GM12865 (cell line): ENCODE measurements around the gene SIT1.

Experiments used
- DNase-seq: peaks from one replicate; pipeline ENCODE4 v3.0.0; 2010; ENCODE audit warnings: low read depth
- H3K4me3 ChIP-seq: 2 replicates; pipeline ENCODE4 v1.5.1; 2011; ENCODE audit warnings: mild to moderate bottlenecking, low read depth, low read length, control low read depth
- TF ChIP-seq, protein P1 (sequence below): IDR thresholded peaks from 2 replicates; pipeline ENCODE4 v1.5.1; 2011; ENCODE audit warnings: low read length, control low read depth, low read depth, inconsistent platforms; ENCODE audit not compliant: insufficient read depth; ENCODE audit errors: missing control alignments

SIT1 gene

DNA sequence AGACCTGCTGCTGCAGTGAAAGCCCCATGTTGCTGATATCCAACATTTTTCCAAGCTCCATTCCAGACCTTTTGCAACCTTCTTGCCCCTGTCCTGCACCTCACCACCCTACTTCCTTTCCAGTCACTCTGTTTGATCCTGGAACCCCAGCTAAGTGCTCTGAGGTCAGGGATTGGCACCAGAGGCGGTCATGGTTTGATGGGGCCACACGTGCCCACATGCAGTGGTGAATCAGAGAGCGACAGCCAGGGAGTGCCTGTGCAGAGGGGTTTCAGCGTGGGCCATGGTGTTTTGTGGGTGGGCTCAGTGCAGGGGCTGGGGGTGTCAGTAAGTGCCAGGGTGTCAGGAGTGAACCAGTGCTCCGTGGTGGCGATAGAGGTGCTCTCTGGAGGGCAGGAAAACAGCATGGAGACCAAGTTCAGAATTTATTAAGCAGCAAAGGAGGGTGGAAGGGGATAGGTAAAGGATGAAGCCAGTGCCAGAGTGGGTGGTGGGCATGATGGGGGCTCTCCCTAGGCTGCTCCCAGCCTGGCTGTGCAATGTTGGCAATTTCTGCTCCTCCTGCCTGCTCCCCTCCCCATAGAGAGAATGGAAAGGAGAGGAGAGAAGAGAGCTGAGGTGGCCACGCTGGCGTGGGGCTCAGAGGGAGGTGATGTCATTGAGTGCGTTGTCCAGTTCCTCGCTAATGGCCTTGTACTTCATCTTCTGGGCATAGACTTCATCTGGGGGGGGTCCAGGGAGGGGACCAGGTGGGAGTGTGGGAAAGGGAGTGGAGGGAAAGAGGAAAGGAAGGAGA lies 32.0 kb upstream of the SIT1 start:
- no peak for DNase-seq
- no peak overlapping the region for H3K4me3 ChIP-seq
- TF ChIP-seq, protein P1, sequence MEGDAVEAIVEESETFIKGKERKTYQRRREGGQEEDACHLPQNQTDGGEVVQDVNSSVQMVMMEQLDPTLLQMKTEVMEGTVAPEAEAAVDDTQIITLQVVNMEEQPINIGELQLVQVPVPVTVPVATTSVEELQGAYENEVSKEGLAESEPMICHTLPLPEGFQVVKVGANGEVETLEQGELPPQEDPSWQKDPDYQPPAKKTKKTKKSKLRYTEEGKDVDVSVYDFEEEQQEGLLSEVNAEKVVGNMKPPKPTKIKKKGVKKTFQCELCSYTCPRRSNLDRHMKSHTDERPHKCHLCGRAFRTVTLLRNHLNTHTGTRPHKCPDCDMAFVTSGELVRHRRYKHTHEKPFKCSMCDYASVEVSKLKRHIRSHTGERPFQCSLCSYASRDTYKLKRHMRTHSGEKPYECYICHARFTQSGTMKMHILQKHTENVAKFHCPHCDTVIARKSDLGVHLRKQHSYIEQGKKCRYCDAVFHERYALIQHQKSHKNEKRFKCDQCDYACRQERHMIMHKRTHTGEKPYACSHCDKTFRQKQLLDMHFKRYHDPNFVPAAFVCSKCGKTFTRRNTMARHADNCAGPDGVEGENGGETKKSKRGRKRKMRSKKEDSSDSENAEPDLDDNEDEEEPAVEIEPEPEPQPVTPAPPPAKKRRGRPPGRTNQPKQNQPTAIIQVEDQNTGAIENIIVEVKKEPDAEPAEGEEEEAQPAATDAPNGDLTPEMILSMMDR, result no peak

DNA sequence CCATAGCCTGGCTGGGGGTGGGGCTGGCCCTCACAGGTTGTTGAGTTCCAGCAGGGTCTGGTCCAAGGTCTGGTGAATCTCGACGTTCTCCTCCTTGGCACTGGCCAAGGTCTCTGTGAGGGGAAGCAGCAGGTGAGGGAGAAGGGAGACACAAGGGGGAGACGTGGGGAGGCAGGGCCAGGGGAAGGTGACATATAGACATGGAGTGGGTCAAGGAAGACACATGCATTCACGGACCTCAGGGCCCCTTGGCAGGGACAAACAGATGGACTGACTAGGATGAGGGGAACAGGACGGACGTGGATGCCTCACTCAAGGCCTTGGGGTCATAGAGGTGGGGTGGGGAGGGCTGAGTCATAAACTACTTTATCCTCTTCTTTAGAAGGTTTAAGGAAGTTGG lies 31.3 kb upstream of the SIT1 start:
- no peak for DNase-seq
- no peak overlapping the region for H3K4me3 ChIP-seq
- TF ChIP-seq, protein P1, result no peak

DNA sequence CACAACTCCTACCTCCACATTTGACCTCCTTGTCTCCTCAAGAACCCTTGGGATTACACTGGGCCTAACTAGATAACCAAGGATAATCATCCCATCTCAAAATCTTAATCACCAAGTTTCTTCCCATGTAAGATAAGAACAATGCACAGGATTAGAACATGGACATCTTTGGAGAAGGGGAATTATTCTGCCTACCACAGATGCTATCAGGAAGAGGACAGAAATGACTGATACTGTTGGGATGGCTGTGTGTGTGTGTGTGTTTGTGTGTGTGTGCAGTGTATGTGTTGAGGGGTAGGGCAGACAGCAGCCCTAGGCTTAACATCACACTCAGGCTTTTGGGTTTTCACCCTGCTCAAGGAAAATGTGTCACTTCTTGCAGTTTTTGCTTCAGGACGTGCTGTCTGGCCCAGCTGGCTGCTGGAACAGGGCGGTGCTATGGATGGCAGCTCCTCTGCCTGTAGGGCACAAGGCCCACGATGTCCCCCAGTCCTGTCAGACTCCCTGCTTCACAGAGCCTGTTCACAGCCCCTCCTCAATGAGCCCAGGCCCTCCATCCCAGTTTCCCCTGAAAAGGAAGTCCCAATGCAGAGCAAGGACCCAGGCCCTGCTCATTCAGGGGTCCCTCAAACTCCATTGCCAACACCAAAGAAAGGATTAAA lies 30.7 kb upstream of the SIT1 start:
- no peak for DNase-seq
- no peak overlapping the region for H3K4me3 ChIP-seq
- TF ChIP-seq, protein P1, result no peak

DNA sequence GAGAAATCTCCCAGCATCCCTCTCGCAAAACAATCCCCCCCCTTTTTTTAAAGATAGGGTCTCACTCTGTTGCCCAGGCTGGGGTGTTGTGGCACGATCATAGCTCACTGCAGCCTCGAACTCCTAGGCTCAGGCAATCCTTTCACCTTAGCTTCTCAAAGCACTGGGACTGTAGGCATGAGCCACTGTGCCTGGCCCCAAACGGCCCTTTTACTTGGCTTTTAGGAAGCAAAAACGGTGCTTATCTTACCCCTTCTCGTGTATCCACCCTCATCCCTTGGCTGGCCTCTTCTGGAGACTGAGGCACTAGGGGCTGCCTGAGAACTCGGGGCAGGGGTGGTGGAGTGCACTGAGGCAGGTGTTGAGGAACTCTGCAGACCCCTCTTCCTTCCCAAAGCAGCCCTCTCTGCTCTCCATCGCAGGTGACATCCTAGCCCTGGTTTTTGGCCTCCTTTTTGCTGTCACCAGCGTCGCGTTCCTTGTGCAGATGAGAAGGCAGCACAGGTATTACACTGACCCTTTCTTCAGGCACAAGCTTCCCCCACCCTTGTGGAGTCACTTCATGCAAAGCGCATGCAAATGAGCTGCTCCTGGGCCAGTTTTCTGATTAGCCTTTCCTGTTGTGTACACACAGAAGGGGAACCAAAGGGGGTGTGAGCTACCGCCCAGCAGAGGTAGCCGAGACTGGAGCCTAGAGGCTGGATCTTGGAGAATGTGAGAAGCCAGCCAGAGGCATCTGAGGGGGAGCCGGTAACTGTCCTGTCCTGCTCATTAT lies 29.8 kb upstream of the SIT1 start:
- TF ChIP-seq, protein P1, result no peak
- H3K4me3 ChIP-seq, result no peak overlapping the region
- peak; percentile 77 for DNase-seq

DNA sequence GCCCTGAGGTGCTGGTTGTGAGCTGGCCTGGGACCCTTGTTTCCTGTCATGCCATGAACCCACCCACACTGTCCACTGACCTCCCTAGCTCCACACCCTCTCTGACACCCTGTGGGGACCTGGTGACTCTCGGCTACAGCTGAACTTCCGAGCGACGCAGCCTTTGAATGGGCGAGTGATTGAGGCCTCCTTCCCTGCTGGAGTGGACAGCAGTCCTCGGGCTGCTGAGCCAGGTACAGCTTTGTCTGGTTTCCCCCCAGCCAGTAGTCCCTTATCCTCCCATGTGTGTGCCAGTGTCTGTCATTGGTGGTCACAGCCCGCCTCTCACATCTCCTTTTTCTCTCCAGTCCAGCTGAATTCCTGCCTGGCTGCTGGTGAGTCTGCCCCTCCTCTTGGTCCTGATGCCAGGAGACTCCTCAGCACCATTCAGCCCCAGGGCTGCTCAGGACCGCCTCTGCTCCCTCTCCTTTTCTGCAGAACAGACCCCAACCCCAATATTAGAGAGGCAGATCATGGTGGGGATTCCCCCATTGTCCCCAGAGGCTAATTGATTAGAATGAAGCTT lies 29.1 kb upstream of the SIT1 start:
- H3K4me3 ChIP-seq, result no peak overlapping the region
- DNase-seq, result no peak
- TF ChIP-seq, protein P1, result no peak

DNA sequence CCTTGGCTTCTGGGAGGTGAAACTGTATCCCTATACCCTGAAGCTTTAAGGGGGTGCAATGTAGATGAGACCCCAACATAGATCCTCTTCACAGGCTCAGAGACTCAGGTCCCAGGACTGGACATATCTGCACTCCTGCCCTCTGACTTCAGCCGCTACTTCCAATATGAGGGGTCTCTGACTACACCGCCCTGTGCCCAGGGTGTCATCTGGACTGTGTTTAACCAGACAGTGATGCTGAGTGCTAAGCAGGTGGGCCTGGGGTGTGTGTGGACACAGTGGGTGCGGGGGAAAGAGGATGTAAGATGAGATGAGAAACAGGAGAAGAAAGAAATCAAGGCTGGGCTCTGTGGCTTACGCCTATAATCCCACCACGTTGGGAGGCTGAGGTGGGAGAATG lies 28.4 kb upstream of the SIT1 start:
- TF ChIP-seq, protein P1, result no peak
- no peak overlapping the region for H3K4me3 ChIP-seq
- no peak for DNase-seq
